Myocyte (in vitro differentiated cells): ENCODE results near the gene KLLN. TPM values are rescaled to one million over a fixed set of nuclear protein-coding genes. Genes with fewer than 3 reads are reported as not detected.
A peak's percentile ranks its signal among the peaks of the same experiment; 100 is the strongest.
"Not testable (repeated sequence)": the region's sequence is repeated elsewhere in the genome, so short reads cannot be mapped to it uniquely, and the experiment has no call there.

Experiments
- DNase-seq: peaks from one replicate; pipeline ENCODE4 v3.0.0-alpha.2; 2012; ENCODE audit warnings: low read depth
- polyA plus RNA-seq: library from polyadenylated mRNA; unstranded; fragments of >200 nt; gene quantifications from one replicate; pipeline ENCODE4 v1.2.1, GENCODE V29; 2012; ENCODE audit warnings: missing spikeins
- total RNA-seq: library from RNA; depleted of rRNA; stranded (reverse); fragments of >200 nt; gene quantifications from 2 replicates; pipeline ENCODE4 v1.2.3, GENCODE V29; 2014

Gene KLLN, protein sequence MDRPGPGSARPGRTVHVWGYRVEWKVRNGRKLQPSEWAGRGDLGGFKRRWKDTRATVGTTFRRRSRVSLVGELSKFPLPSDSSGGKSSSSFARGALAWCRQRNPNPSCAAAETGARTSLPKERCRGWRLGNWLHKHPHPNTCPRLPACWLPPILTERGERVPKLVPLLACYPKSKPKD
- total RNA-seq, result 1.0 and 1.2 TPM in 2 replicates
- polyA plus RNA-seq, result 0.87 TPM

DNA sequence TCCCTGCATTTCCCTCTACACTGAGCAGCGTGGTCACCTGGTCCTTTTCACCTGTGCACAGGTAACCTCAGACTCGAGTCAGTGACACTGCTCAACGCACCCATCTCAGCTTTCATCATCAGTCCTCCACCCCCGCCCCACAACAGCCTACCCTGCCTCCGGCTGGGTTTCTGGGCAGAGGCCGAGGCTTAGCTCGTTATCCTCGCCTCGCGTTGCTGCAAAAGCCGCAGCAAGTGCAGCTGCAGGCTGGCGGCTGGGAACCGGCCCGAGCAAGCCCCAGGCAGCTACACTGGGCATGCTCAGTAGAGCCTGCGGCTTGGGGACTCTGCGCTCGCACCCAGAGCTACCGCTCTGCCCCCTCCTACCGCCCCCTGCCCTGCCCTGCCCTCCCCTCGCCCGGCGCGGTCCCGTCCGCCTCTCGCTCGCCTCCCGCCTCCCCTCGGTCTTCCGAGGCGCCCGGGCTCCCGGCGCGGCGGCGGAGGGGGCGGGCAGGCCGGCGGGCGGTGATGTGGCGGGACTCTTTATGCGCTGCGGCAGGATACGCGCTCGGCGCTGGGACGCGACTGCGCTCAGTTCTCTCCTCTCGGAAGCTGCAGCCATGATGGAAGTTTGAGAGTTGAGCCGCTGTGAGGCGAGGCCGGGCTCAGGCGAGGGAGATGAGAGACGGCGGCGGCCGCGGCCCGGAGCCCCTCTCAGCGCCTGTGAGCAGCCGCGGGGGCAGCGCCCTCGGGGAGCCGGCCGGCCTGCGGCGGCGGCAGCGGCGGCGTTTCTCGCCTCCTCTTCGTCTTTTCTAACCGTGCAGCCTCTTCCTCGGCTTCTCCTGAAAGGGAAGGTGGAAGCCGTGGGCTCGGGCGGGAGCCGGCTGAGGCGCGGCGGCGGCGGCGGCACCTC is at the start of gene KLLN, which contains the start of gene PTEN:
TSS of gene KLLN (minus strand) at position 481 of the 891 bp plus-strand sequence. CDS start 1,046 bp downstream, outside the sequence.
TSS of gene PTEN (plus strand) at position 573 of the 891 bp plus-strand sequence. CDS start 845 bp downstream, outside the sequence.
- peak; percentile 94 for DNase-seq

DNA sequence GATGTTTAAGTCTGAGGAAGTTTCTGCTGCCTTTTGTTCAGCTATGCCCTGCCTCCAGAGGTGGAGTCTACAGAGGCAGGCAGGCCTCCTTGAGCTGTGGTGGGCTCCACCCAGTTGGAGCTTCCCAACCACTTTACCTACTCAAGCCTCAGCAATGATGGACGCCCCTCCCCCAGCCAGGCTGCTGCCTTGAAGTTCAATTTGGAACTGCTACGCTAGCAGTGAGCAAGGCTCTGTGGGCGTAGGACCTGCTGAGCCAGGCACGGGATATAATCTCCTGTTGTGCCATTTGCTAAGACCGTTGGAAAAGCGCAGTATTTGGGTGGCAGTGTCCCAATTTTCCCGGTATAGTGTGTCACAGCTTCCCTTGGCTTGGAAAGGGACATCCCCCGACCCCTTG is 40.1 kb upstream of the KLLN start:
- DNase-seq, result not testable (repeated sequence)

DNA sequence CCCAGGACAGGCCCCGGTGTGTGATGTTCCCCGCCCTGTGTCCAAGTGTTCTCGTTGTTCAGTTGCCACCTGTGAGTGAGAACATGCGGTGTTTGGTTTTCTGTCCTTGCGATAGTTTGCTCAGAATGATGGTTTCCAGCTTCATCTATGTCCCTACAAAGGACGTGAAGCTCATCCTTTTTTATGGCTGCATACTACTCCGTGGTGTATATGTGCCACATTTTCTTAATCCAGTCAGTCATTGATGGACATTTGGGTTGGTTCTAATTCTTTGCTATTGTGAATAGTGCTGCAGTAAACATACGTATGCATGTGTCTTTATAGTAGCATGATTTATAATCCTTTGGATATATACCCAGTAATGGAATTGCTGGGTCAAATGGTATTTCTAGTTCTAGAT is 34.6 kb upstream of the KLLN start:
- not testable (repeated sequence) for DNase-seq

DNA sequence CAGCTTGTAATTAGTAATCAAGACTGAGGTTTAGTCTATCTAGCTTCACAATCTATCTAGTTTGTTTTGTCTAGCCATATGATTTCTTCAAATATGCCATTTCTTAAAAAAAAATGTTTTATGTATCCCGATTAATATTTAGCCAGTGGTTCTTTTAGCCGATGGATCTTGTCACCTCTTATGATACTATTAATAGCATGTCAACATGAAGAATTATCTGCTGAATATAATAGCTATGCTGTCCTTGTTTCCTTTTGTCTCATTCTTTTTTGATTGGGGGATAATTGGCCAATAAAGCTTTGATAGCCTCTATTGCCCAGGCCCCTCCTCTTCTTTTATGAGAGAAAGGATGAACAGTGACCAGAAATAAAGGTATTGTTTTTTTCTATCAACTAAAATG is 32.9 kb upstream of the KLLN start:
- no peak for DNase-seq

DNA sequence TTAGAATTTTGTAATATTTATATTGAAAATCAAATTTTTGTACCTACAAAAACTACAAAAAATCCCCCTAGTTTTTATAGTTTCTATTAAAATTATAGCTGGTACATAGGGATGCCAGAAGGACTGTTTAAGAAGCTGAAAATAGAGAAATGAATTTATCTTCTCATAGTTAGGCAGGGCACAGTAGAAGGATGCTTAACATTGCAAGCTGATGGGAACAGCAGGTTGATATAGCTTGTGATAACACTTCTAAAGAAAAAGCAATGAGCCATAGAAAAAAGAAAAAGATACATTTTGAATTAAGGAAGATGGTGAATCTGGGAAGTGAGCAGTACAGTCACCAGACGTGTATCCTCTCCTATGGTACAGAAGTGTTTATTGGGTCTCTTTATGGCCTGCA is 32.1 kb upstream of the KLLN start:
- peak; percentile 18 for DNase-seq

DNA sequence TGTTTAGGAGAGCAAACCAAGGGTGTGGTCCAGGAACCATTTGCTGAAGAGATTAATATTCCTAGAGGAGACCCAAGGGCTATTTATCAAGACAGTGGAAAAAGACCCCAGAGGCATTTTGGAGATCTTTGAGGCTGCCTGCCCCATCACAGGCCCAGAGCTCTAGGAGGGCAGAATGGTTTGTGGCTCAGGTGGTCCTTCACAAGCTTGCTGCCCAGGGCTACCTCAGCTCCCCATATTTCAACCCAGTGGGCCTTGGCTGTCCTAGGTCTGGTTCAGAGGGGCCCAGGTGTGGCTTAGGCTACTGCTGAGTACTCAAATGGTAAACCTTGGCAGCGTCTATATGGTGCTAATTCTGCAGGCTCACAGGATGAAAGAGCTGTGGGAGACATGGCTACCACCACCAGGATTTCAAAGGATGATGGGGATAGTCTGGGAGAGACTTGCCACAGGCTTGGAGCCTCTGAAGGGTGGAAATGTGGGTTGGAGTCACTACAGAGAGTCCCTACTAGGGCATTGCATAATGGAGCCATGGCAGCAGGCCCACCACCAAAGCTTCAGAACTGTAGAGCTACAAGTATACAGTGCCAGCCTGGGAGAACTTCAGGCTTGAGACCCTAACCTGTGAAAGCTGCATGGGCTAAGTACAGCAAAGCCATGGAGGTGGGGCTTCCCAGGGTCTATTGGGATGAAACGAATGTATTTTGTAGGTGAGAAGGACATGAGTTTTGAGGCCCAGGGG is 24.4 kb upstream of the KLLN start:
- DNase-seq, result no peak

DNA sequence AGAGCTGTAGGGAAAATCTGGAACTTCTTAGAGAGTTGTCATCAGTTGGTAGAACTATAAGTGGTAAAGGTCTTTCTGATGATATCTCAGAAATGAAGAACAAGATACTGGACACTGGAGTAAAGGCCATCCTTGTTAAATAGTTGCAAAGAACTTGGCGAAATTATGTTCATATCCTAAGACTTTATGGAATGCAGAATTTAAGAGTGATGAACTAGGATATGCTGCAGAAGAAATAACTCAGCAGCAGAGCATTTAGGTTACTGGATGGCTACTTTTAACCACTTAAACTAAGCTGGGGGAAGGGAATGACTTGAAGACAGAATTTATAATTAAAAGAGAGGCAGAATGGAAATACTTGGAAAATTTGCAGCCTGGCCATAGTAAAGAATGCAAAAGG is 23.8 kb upstream of the KLLN start:
- DNase-seq, result no peak

DNA sequence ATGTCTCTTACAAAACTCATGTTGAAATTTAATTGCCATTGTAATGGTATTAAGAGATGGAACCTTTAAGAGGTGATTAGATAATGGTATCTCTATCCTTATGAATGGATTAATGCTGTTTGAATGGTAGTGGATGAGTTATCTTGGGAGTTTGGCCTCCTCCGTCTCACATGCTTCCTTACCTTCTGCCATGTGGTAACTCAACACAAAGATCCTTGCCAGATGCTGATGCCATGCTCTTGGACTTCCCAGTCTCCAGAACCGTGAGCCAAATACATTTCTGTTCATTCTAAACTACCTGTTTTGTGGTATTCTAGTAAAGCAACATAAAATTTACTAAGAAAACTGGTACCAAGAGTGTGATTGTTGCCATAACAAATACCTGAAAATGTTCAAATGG is 23.3 kb upstream of the KLLN start:
- DNase-seq, result no peak

DNA sequence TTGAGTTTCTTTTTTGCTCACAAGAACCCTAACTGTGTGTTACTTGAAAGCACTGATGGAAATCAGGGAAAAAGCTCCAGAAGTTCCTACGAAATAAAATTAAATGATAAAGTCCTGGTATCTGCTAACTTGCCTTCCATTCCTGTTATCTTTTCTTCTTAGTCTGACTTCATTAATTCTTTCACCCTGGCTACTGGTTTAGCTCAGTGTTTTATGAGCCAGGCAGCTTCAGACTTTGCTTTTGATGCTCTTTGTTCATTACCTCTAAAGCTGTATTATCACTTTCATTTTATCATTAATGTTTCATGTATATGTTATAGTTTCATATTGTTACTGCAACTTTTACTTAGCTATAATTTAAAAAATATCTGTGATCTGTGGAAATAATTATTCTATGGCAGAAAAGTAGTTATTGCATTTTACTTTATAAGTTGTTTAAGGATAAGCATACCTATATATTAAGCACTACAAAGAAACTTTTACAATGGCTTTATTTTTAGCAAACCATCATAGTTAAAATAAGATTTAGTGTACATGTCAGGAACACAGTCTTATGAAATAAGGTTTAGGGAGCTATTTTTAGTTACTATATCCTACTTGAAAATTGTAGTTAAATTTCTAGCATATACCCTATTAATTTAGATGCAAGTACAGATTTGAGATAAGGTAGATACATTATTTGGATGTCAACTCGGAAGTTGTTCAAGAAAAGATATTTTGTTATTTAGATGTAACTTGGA is 19.4 kb upstream of the KLLN start:
- DNase-seq, result no peak

DNA sequence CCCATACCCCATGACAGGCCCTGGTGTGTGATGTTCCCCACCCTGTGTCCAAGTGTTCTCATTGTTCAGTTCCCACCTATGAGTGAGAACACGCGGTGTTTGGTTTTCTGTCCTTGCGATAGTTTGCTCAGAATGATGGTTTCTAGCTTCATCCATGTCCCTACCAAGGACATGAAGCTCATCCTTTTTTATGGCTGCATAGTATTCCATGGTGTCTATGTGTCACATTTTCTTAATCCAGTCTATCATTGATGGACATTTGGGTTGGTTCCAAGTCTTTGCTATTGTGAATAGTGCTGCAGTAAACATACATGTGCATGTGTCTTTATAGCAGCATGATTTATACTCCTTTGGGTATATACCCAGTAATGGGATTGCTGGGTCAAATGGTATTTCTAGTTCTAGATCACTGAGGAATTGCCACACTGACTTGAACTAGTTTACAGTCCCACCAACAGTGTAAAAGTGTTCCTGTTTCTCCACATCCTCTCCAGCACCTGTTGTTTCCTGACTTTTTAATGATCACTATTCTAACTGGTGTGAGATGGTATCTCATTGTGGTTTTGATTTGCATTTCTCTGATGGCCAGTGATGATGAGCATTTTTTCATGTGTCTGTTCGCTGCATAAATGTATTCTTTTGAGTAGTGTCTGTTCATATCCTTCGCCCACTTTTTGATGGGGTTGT is 18.2 kb upstream of the KLLN start:
- DNase-seq, result not testable (repeated sequence)

DNA sequence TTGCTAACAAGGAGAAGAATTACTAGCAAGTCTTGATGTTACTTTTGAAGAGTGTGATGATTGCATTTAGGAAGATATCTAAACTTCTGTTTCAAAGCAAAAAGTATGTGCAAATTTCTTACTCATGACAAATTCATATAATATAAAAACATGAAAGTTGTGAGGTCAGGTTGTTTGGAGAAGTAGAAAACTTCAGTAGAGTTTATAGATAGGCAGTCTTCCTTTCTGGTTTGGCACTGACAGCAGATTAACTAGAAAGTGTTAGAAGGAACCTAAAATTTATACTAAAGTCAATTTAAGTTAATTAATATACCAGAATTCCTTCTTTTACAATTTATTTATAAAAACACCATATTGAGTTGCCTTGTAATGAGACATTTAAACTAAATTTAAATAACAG is 17.0 kb upstream of the KLLN start:
- DNase-seq, result no peak

DNA sequence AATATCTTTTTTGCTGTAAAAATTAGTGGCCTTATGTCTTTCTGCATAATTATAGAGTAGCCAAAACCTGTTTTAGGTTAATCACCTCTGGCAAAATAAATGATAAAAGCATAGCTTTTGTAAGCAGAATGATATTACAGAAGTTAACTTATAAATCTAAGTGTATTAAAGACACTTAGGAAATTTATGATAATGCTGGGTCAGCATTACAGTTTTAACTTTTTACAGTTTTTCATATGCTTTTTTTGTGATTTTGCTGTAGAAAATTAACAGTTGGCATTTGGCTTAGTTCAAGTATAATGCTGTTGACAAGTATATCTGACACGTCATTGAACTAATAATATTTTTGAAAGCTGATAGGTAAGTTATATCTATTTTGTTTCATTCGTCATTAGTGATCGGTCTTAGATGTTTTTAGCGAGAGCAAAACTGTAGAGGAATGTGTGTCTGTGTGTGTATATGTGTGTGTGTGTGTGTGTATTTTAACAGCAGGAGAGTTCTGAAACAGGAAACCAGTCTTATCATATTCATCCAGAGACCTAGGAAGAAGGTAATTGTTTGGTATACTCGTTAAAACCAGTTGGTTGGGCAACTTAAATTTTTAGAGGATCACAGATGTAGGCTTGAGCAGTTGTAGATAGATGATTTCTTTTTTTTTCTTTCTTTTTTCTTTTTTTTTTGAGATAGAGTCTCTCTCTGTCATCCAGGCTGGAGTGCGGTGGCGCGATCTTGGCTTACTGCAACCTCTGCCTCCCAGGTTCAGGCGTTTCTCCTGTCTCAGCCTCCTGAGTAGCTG is 15.5 kb upstream of the KLLN start:
- DNase-seq, result no peak

DNA sequence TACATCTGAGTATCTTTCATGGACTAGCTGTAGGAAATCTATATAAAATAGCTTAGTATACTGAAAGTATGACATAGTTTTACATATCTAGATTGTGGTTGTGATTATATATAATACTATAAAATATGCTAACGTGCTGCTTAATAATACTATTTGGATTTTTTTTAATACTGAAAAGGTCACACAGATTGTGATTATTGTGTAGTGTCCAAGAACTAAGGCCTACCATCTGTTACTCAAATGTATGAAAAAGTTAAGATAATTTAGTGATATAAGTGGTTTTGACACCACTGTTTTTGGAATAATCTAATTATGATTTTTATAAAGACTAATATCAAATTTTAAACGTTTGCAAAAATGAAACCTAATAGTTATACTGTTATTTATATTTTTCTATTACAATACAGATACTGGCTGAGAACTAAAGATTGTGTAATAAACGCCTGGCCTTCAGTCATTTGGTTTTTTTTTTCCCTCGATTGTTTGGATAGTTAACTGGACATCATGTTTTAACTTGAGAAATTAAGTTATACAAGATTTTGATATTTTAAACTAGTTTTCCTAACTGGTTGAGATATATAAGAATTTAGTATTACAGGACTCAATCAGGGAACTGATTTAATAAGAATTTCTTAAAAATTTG is 12.7 kb upstream of the KLLN start:
- DNase-seq, result no peak

DNA sequence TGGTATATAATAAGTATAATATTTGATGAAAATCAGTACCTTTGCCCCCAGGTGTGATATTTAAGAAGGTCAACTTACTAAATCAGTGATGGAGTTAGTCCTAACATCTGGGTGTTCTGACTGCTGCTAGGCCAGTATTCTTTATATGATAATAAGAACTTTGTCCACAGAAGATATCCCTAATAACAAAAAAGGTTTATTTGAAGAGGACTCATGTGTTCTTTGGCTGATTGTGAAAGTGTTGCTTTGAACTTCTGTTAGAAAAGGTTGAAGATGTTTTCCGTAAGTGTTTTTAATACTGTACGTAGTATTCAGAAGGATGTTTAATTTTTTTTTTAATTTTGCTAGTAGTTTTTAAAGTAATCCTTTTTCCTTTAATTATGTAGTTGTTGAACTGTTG is 10.3 kb upstream of the KLLN start:
- DNase-seq, result no peak

DNA sequence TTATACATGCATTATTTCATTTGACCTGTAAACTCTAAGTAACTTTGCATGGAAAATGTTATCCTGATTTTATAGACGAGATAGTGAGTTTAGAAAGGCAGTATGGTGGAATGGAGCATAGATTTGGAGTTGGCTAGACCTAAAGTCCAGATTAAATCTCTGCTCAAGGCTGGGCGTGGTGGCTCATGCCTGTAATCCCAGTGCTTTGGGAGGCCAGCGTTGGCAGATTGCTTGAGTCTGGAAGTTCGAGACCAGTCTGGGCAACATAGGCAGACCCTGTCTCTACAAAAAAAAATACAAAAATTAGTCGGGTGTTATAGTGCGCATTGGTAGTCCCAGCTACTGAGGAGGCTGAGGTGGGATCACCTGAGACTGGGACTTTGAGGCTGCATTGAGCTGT is 9.5 kb upstream of the KLLN start:
- no peak for DNase-seq

DNA sequence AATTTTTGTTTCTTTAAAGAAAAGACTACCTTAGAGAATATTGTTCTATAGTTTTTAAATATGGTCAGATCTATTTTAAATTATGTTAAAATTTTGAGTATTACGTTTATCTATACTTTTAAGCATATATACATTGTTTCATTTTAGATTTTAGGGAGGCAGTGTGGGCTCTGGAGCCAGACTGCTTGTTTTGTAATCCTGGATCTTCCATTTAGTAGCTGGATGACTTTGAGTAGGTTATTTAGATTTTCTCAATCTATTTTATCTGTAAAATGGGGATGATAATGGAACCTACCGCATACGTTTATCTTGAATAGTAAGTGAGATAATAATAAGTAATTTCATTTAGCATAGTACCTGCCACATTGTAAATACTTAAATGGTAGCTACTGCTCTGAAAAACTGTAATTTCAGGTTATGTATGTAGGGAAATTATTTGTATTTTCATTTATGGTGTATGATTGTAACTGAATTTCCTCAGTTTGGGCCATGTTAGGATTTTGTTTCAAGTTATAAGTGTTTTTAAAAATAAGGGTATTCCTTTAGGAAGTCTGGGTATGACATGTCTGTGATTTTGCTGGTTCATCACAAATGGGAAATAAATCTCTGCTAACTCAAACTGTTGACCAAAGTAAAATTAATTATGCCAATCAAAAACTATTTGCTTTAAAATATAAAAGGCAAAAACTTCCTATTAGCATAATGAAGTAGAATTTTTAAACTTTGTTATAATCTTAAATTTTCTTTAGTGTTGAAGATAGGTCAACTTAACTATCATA is 6.6 kb upstream of the KLLN start:
- no peak for DNase-seq

DNA sequence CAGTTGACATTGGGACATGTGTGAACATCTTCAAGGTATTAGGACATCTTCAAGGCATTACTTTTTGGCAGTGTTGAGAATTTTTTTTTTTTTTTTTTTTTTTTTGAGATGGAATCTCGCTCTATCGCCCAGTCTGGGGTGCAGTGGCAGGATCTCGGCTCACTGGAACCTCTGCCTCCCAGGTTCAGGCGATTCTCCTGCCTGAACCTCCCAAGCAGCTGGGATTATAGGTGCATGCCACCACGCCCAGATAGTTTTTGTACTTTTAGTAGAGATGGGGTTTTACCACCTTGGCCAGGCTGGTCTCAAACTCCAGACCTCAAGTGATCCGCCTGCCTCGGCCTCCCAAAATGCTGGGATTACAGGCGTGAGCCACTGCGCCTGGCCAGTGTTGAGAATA is 5.8 kb upstream of the KLLN start:
- DNase-seq, result not testable (repeated sequence)

DNA sequence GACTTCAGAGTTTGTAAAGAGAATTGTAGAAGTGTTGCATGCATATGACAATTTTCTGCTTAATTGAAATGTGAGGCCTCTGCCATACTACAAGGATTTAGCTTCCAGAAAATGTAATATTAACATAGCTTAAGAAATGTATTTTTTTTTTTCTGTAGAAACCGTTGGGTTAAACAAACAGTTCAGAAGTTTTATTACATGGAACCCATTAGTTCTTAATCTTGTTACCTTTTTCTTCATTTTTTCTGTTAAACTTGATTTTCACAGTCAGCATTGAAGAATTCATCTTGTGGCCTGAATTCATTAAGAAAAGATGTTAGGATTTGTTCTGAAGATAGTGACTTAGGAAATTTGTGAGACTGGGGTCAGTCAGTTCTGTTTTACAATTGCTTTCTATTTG is 4.9 kb upstream of the KLLN start:
- no peak for DNase-seq
